HCT116 (cell line): ENCODE results near the gene ANKRD34C. TPM values are rescaled to one million over a fixed set of nuclear protein-coding genes. Genes with fewer than 3 reads are reported as not detected.

Experiments used
- ATAC-seq: fragments of 200-7000 bp; cut with Tn5 transposase; 2 replicates; pipeline ENCODE4 v1.9.1; 2020; ENCODE audit warnings: mild to moderate bottlenecking, moderate library complexity
- BruUV-seq: library from RNA; stranded (reverse); fragments of 400-500 nt; replicated peaks from 2 replicates; lab custom pipeline; 2021; lab: Mats Ljungman, UMichigan
- CTCF ChIA-PET: fragments of 300-600 bp; sonication (Branson Sonifier 250); formaldehyde crosslinking; loops from one replicate; lab custom pipeline; 2021; ENCODE audit warnings: antibody characterized with exemption; lab: Charles Lee
- POLR2A ChIA-PET: fragments of 300-600, 350-600 bp; sonication (Branson Sonifier 250); formaldehyde crosslinking; loops from one replicate; lab custom pipeline; 2021; ENCODE audit warnings: antibody characterized with exemption; lab: Charles Lee
- RAD21 ChIA-PET, 2 experiments: fragments of 300-600 bp; sonication (Branson Sonifier 250); formaldehyde crosslinking; loops; one replicate each; lab custom pipeline; 2023; ENCODE audit warnings: low total read pairs in 2 of 2; ENCODE audit not compliant: uncharacterized antibody in 2 of 2, unreplicated experiment in 2 of 2, low non-redundant PET in 1 of 2; lab: Charles Lee
- DNase-seq: peaks from one replicate; pipeline ENCODE4 v3.0.0-alpha.2; 2010; ENCODE audit warnings: low read depth, low spot score
- H2AFZ ChIP-seq: fragments of 200-600 bp; shearing (Covaris generic), sonication (generic); 2 replicates; pipeline ENCODE4 v1.6.1; 2017; ENCODE audit warnings: low read depth, mixed run types, mixed read lengths, antibody characterized with exemption, low read length; ENCODE audit not compliant: poor library complexity, severe bottlenecking
- H3K27ac ChIP-seq: 2 replicates; pipeline ENCODE4 v1.5.1; 2012; ENCODE audit warnings: low read depth, low read length
- H3K27me3 ChIP-seq: fragments of 200-600 bp; sonication (generic); 2 replicates; pipeline ENCODE4 v1.6.1; 2016; ENCODE audit warnings: mixed run types, low read length, mixed read lengths; ENCODE audit not compliant: insufficient read depth
- H3K36me3 ChIP-seq, 2 experiments: fragments of 200-500 bp in 1 of 2; fragments of 200-600 bp in 1 of 2; sonication (Bioruptor generic) in 1 of 2; sonication (generic) in 1 of 2; 2 replicates each; pipeline versions ENCODE4 v1.5.1 to v1.6.1; 2014 to 2016; ENCODE audit warnings: low read length in 2 of 2, inconsistent platforms in 1 of 2, mixed read lengths in 1 of 2, mixed run types in 1 of 2; ENCODE audit not compliant: insufficient read depth in 2 of 2, control insufficient read depth in 1 of 2
- H3K4me1 ChIP-seq, 2 experiments: fragments of 200-600 bp in 1 of 2; sonication (generic) in 1 of 2; 2 replicates each; pipeline versions ENCODE4 v1.5.1 to v1.6.1; 2012 to 2017; ENCODE audit warnings: low read length in 2 of 2, inconsistent platforms in 1 of 2, mild to moderate bottlenecking in 1 of 2, mixed read lengths in 1 of 2, mixed run types in 1 of 2, moderate library complexity in 1 of 2; ENCODE audit not compliant: insufficient read depth in 2 of 2, control insufficient read depth in 1 of 2
- H3K4me2 ChIP-seq: fragments of 200-600 bp; sonication (generic); 2 replicates; pipeline ENCODE4 v1.6.1; 2017; ENCODE audit warnings: mixed run types, low read length, mixed read lengths
- H3K4me3 ChIP-seq, 2 experiments: fragments of 200-600 bp in 1 of 2; sonication (generic) in 1 of 2; replicated peaks in 1 of 2; 2 replicates each; pipeline ENCODE4 v1.5.1; 2011 to 2016; ENCODE audit warnings: low read length in 2 of 2, control low read depth in 1 of 2, low read depth in 1 of 2, mild to moderate bottlenecking in 1 of 2, mixed read lengths in 1 of 2, mixed run types in 1 of 2
- H3K79me2 ChIP-seq: fragments of 200-600 bp; sonication (generic); 2 replicates; pipeline ENCODE4 v1.6.1; 2017; ENCODE audit warnings: mild to moderate bottlenecking, mixed run types, low read length, moderate library complexity, mixed read lengths; ENCODE audit not compliant: insufficient read depth
- H3K9ac ChIP-seq: fragments of 200-600 bp; sonication (generic); 2 replicates; pipeline ENCODE4 v1.6.1; 2016; ENCODE audit warnings: low read length, mixed read lengths
- H3K9me2 ChIP-seq: fragments of 200-600 bp; sonication (generic), shearing (Covaris generic); 2 replicates; pipeline ENCODE4 v1.6.1; 2017; ENCODE audit warnings: mixed run types, mild to moderate bottlenecking, moderate library complexity; ENCODE audit not compliant: insufficient read depth
- H3K9me3 ChIP-seq, 2 experiments: fragments of 200-500 bp in 1 of 2; fragments of 200-600 bp in 1 of 2; sonication (Bioruptor generic) in 1 of 2; sonication (generic) in 1 of 2; 2 replicates each; pipeline ENCODE4 v1.6.1; 2014 to 2017; ENCODE audit warnings: low read length in 2 of 2, mixed read lengths in 2 of 2, inconsistent platforms in 1 of 2, low read depth in 1 of 2, mild to moderate bottlenecking in 1 of 2, mixed run types in 1 of 2, moderate library complexity in 1 of 2; ENCODE audit not compliant: control insufficient read depth in 1 of 2, insufficient read depth in 1 of 2
- H4K20me1 ChIP-seq: fragments of 200-600 bp; sonication (generic), shearing (Covaris generic); 2 replicates; pipeline ENCODE4 v1.6.1; 2017; ENCODE audit warnings: mixed run types, mild to moderate bottlenecking, moderate library complexity; ENCODE audit not compliant: insufficient read depth
- CBX3 ChIP-seq: IDR thresholded peaks from 2 replicates; pipeline ENCODE4 v1.6.1; 2012; ENCODE audit warnings: low read depth
- MAX ChIP-seq: IDR thresholded peaks from 2 replicates; pipeline ENCODE4 v1.6.1; 2012
- POLR2AphosphoS5 ChIP-seq: IDR thresholded peaks from 2 replicates; pipeline ENCODE4 v1.6.1; 2011; ENCODE audit warnings: mild to moderate bottlenecking, low read depth, low read length, moderate library complexity
- RAD21 ChIP-seq: IDR thresholded peaks from 2 replicates; pipeline ENCODE4 v1.6.1; 2012; ENCODE audit warnings: low read depth, mild to moderate bottlenecking
- SIN3A ChIP-seq: IDR thresholded peaks from 2 replicates; pipeline ENCODE4 v1.6.1; 2012; ENCODE audit warnings: low read depth
- TCF7L2 ChIP-seq: IDR thresholded peaks from 2 replicates; pipeline ENCODE4 v1.7.0; 2011; ENCODE audit warnings: borderline replicate concordance, inconsistent platforms; ENCODE audit not compliant: insufficient read depth, insufficient read length; ENCODE audit errors: extremely low read depth
- YY1 ChIP-seq: IDR thresholded peaks from 2 replicates; pipeline ENCODE4 v1.6.1; 2011; ENCODE audit warnings: low read length, low read depth, moderate library complexity, mild to moderate bottlenecking; ENCODE audit not compliant: insufficient replicate concordance; ENCODE audit errors: extremely low read depth
- ZBTB33 ChIP-seq: IDR thresholded peaks from 2 replicates; pipeline ENCODE4 v1.6.1; 2011; ENCODE audit warnings: mild to moderate bottlenecking, low read length, moderate library complexity; ENCODE audit not compliant: insufficient replicate concordance; ENCODE audit errors: extremely low read depth
- intact Hi-C: fragments of 100-400 bp; cut with micrococcal nuclease; formaldehyde crosslinking; loops from 2 replicates; pipeline ENCODE4 v1.10.0; 2022
- total RNA-seq: library from RNA; stranded (reverse); gene quantifications from one replicate; pipeline ENCODE4 v1.2.1, GENCODE V29; 2021; ENCODE audit not compliant: unreplicated experiment
- TF ChIP-seq, protein P1 (sequence below): IDR thresholded peaks from 2 replicates; pipeline ENCODE4 v1.6.1; 2012; ENCODE audit warnings: low read depth

ANKRD34C gene
- total RNA-seq, 1 experiment from 2014 or later = not detected

GRCh38 chr15:79307251-79307650, 24.7 kb downstream of the ANKRD34C start:
- no TSS peak for BruUV-seq
- TF ChIP-seq, protein P1, sequence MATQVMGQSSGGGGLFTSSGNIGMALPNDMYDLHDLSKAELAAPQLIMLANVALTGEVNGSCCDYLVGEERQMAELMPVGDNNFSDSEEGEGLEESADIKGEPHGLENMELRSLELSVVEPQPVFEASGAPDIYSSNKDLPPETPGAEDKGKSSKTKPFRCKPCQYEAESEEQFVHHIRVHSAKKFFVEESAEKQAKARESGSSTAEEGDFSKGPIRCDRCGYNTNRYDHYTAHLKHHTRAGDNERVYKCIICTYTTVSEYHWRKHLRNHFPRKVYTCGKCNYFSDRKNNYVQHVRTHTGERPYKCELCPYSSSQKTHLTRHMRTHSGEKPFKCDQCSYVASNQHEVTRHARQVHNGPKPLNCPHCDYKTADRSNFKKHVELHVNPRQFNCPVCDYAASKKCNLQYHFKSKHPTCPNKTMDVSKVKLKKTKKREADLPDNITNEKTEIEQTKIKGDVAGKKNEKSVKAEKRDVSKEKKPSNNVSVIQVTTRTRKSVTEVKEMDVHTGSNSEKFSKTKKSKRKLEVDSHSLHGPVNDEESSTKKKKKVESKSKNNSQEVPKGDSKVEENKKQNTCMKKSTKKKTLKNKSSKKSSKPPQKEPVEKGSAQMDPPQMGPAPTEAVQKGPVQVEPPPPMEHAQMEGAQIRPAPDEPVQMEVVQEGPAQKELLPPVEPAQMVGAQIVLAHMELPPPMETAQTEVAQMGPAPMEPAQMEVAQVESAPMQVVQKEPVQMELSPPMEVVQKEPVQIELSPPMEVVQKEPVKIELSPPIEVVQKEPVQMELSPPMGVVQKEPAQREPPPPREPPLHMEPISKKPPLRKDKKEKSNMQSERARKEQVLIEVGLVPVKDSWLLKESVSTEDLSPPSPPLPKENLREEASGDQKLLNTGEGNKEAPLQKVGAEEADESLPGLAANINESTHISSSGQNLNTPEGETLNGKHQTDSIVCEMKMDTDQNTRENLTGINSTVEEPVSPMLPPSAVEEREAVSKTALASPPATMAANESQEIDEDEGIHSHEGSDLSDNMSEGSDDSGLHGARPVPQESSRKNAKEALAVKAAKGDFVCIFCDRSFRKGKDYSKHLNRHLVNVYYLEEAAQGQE = no peak
- H3K27ac ChIP-seq = no peak overlapping the region
- no peak overlapping the region for H3K4me2 ChIP-seq
- H2AFZ ChIP-seq = no peak overlapping the region
- no peaks in the 10 kb centered on the region for H3K36me3 ChIP-seq
- CTCF ChIA-PET = no interaction called here
- no peak overlapping the region for H3K9ac ChIP-seq
- POLR2A ChIA-PET = no interaction called here
- RAD21 ChIA-PET = no interaction called here
- ATAC-seq (no peak), DNase-seq (no peak)
- H3K9me2 ChIP-seq = no peaks in the 10 kb centered on the region
- peaks cover 48% of the 10 kb centered on the region for H3K27me3 ChIP-seq
- H3K9me3 ChIP-seq = no peaks in the 10 kb centered on the region
- peaks cover 2 to 14% of the 10 kb centered on the region in 2 experiments; a peak in 3 of 4 replicates for H3K4me1 ChIP-seq
- no peaks in the 10 kb centered on the region for H4K20me1 ChIP-seq
- H3K4me3 ChIP-seq = no peak overlapping the region
- intact Hi-C loops = no loop called here
- peaks cover 13% of the 10 kb centered on the region for H3K79me2 ChIP-seq

DNA sequence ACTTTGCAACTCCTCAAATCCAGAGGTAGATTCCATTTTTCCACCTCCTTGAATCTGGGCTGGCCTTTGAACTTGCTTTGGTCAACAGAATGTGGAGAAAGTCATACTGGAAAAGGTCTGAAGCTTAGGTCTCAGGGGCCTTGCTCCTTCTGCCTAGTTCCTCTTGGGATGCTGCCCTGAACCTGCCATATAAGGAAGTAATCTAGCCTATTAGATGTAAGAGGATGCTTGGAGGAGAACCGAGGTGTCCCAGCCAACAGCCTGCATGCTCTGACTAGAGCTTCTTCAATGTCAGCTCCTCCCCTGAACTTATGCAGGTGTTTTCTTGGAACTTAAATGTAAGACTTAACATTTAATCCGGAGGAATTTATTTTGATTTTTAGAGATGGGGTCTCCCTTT, 26.4 kb downstream of the ANKRD34C start:
- Histone ChIP-seq H3K9ac (no peak overlapping the region), H3K9me3 (no peaks in the 10 kb centered on the region), H3K79me2 (peaks cover 29% of the 10 kb centered on the region), H4K20me1 (no peaks in the 10 kb centered on the region), H3K4me1 (peaks cover 3 to 19% of the 10 kb centered on the region in 2 experiments; a peak in 3 of 4 replicates), H3K9me2 (no peaks in the 10 kb centered on the region), H3K4me2 (no peak overlapping the region), H3K36me3 (peaks cover 4 to 7% of the 10 kb centered on the region in 2 experiments; a peak in 3 of 4 replicates), H3K27ac (no peak overlapping the region), H2AFZ (no peak overlapping the region), H3K4me3 (no peak overlapping the region), H3K27me3 (peaks cover 38% of the 10 kb centered on the region)
- ChIA-PET CTCF (no interaction called here), RAD21 (no interaction called here), POLR2A (no interaction called here)
- intact Hi-C loops = no loop called here
- DNase-seq (no peak), ATAC-seq (no peak)
- no TSS peak for BruUV-seq
- TF ChIP-seq ZBTB33 = no peak
- no peak for TF ChIP-seq POLR2AphosphoS5
- TF ChIP-seq, protein P1 = no peak
- TF ChIP-seq TCF7L2 = no peak
- TF ChIP-seq CBX3 = no peak
- no peak for TF ChIP-seq RAD21
- TF ChIP-seq MAX = no peak
- TF ChIP-seq YY1 = no peak
- no peak for TF ChIP-seq SIN3A
